HepG2 (cell line): ENCODE data around the gene SCAANT1. TPM values are rescaled to one million over a fixed set of nuclear protein-coding genes. Genes with fewer than 3 reads are reported as not detected.

Source experiments
- ATAC-seq: fragments of 200-7000 bp; cut with Tn5 transposase; 3 replicates; pipeline ENCODE4 v1.9.1; 2020; ENCODE audit warnings: mild to moderate bottlenecking, moderate library complexity
- BruUV-seq: library from RNA; stranded (reverse); fragments of 400-500 nt; replicated peaks from 2 replicates; lab custom pipeline; 2021; lab: Mats Ljungman, UMichigan
- CTCF ChIA-PET: fragments of 300-600 bp; formaldehyde crosslinking; extraction: SDS; loops from one replicate; lab custom pipeline; 2021; ENCODE audit warnings: low total read pairs, inconsistent platforms, low intra/inter-chr PET ratio; lab: Yijun Ruan, JAX
- POLR2A ChIA-PET: fragments of 350-600 bp; sonication (Branson Sonifier 250); formaldehyde crosslinking; loops from one replicate; lab custom pipeline; 2020; ENCODE audit warnings: antibody characterized with exemption, inconsistent platforms; lab: Yijun Ruan, JAX
- DNase-seq: peaks from one replicate; pipeline ENCODE4 v3.0.0-alpha.2; 2015; ENCODE audit warnings: low spot score
- FAIRE-seq: peaks from 3 replicates; lab custom pipeline; 2011; peaks lifted over from hg19 to GRCh38; lab: Jason Lieb, UNC
- H2AFZ ChIP-seq: one replicate; pipeline ENCODE4 v1.6.1; 2011; ENCODE audit warnings: low read length, inconsistent platforms
- H3K27ac ChIP-seq: fragments of 300-600 bp; 3 replicates; pipeline ENCODE4 v1.8.0; 2011; ENCODE audit warnings: mixed run types, mild to moderate bottlenecking, mixed read lengths, low read length, inconsistent platforms; ENCODE audit not compliant: insufficient read depth; ENCODE audit errors: extremely low read length
- H3K27me3 ChIP-seq, 2 experiments: fragments of 200-600 bp in 1 of 2; 2 replicates in 1 of 2; 3 replicates in 1 of 2; pipeline versions ENCODE4 v1.6.0 to v1.8.0; 2011; ENCODE audit warnings: low read length in 2 of 2, mild to moderate bottlenecking in 2 of 2, moderate library complexity in 2 of 2, inconsistent platforms in 1 of 2; ENCODE audit not compliant: insufficient read depth in 2 of 2, control insufficient read depth in 1 of 2
- H3K36me3 ChIP-seq, 2 experiments: fragments of 200-600 bp in 1 of 2; replicated peaks in 1 of 2; 2 replicates in 1 of 2; 3 replicates in 1 of 2; pipeline versions ENCODE4 v1.5.1 to v1.8.0; 2011; ENCODE audit warnings: low read length in 2 of 2, inconsistent platforms in 1 of 2; ENCODE audit not compliant: insufficient read depth in 2 of 2, control insufficient read depth in 1 of 2
- H3K4me1 ChIP-seq: 2 replicates; pipeline ENCODE4 v1.5.1; 2012; ENCODE audit warnings: low read length, inconsistent platforms; ENCODE audit not compliant: insufficient read depth
- H3K4me2 ChIP-seq: 2 replicates; pipeline ENCODE4 v1.6.0; 2011; ENCODE audit warnings: low read depth, low read length, inconsistent platforms
- H3K4me3 ChIP-seq, 3 experiments: fragments of 200-600 bp in 1 of 3; sonication (generic), shearing (Covaris generic) in 1 of 3; replicated peaks in 1 of 3; 2 replicates each; pipeline ENCODE4 v1.5.1; 2011 to 2016; ENCODE audit warnings: low read length in 3 of 3, inconsistent platforms in 2 of 3, low read depth in 2 of 3, mild to moderate bottlenecking in 2 of 3, control low read depth in 1 of 3, mixed read lengths in 1 of 3; ENCODE audit not compliant: insufficient read depth in 1 of 3
- H3K79me2 ChIP-seq: one replicate; pipeline ENCODE4 v1.6.1; 2011; ENCODE audit warnings: low read length, inconsistent platforms; ENCODE audit not compliant: insufficient read depth
- H3K9ac ChIP-seq: 2 replicates; pipeline ENCODE4 v1.6.0; 2011; ENCODE audit warnings: mild to moderate bottlenecking, low read depth, low read length, inconsistent platforms; ENCODE audit not compliant: insufficient read depth
- H3K9me3 ChIP-seq: 2 replicates; pipeline ENCODE4 v1.5.1; 2012; ENCODE audit warnings: mild to moderate bottlenecking, low read length
- H4K20me1 ChIP-seq: 2 replicates; pipeline ENCODE4 v1.6.0; 2011; ENCODE audit warnings: inconsistent platforms, mild to moderate bottlenecking, low read length, moderate library complexity; ENCODE audit not compliant: insufficient read depth
- ARNT ChIP-seq: fragments of 450-650 bp; IDR thresholded peaks from 2 replicates; pipeline ENCODE4 v1.6.1; 2017
- NFKB2 ChIP-seq: sonication (generic); formaldehyde crosslinking; IDR thresholded peaks from 2 replicates; pipeline ENCODE4 v1.4.0; 2020; ENCODE audit warnings: missing genetic modification reagents, borderline replicate concordance
- PATZ1 ChIP-seq: sonication (generic); formaldehyde crosslinking; IDR thresholded peaks from 2 replicates; pipeline ENCODE4 v1.4.0; 2020; ENCODE audit warnings: missing genetic modification reagents
- ZNF407 ChIP-seq: sonication (generic); formaldehyde crosslinking; IDR thresholded peaks from one replicate; pipeline ENCODE4 v1.5.1; 2020; ENCODE audit warnings: mild to moderate bottlenecking, missing genetic modification reagents; ENCODE audit errors: not compliant biosample characterization
- ZUFSP ChIP-seq: sonication (generic); formaldehyde crosslinking; IDR thresholded peaks from 2 replicates; pipeline ENCODE4 v1.9.0; 2021; ENCODE audit warnings: missing genetic modification reagents, mild to moderate bottlenecking, borderline replicate concordance
- WGBS: methylation state at CpG from one replicate; pipeline ENCODE4 v1.1.6; 2017; ENCODE audit warnings: low lambda C conversion rate; 5-methylcytosine and 5-hydroxymethylcytosine counted together
- in situ Hi-C: cut with HindIII; loops from 2 replicates; pipeline ENCODE4 v1.10.0; 2017; ENCODE audit warnings: low pct_unique_long_range_greater_than_20kb; ENCODE audit not compliant: extremely low pct_ligation_motif_present
- intact Hi-C: fragments of 100-400 bp; cut with micrococcal nuclease; formaldehyde crosslinking; loops from one replicate; pipeline ENCODE4 v1.10.0; 2022; ENCODE audit not compliant: unreplicated experiment
- polyA plus RNA-seq, 8 experiments: library from polyadenylated mRNA; depleted of rRNA in 3 of 8; stranded (reverse) in 7 of 8; unstranded in 1 of 8; fragments of >200 nt; fragmentation: Illumina TruSeq in 4 of 8; extraction: Trizol in 4 of 8; gene quantifications; 2 replicates each; pipeline versions ENCODE4 v1.2.1 to v1.2.3, GENCODE V29; 2011 to 2016; ENCODE audit warnings: low read depth in 4 of 8, missing spikeins in 1 of 8, mixed read lengths in 1 of 8; ENCODE audit not compliant: insufficient read depth in 1 of 8
- total RNA-seq, 5 experiments: library from RNA; depleted of rRNA; stranded (reverse); fragments of >200 nt; fragmentation: Illumina TruSeq; extraction: Trizol; gene quantifications; 2 replicates each; pipeline ENCODE4 v1.2.3, GENCODE V29; 2016; ENCODE audit warnings: low read depth in 1 of 5

Gene SCAANT1
- total and polyA plus RNA-seq, 2 of the 13 experiments (the other 11 are each of a cell fraction or from before 2014, with no cell fraction given): not detected

GRCh38 chr3:63933459-63933858 is 21.3 kb upstream of the SCAANT1 start (continued):
- TF ChIP-seq ZNF407 (no peak), ARNT (no peak)

- Histone ChIP-seq H3K27ac (no peak overlapping the region), H3K36me3 (peaks cover 0 to 10% of the 10 kb centered on the region in 2 experiments; a peak in 1 of 5 replicates), H3K4me2 (no peak overlapping the region)
- ChIA-PET POLR2A (no interaction called here), CTCF (no interaction called here)
- ATAC-seq: no peak
- TF ChIP-seq NFKB2 (no peak), ZUFSP (no peak), PATZ1 (CRISPR knock-in tag) (no peak)
- TF ChIP-seq, all 625 proteins: peak for 0
- H3K4me1 ChIP-seq: peaks cover 33% of the 10 kb centered on the region
- BruUV-seq: no TSS peak
- H3K9me3 ChIP-seq: no peaks in the 10 kb centered on the region
- H2AFZ ChIP-seq: no peak overlapping the region
- peaks cover 18% of the 10 kb centered on the region for H4K20me1 ChIP-seq
- in situ Hi-C loops (no loop called here), intact Hi-C loops (no loop called here)
- H3K79me2 ChIP-seq: peaks cover 57% of the 10 kb centered on the region
- FAIRE-seq: no peak
- DNase-seq: no peak
- H3K4me3 ChIP-seq: no peak overlapping the region
- WGBS: 84% methylated on average over 3 of the region's 3 CpGs
- no peak overlapping the region for H3K9ac ChIP-seq
- H3K27me3 ChIP-seq: no peaks in the 10 kb centered on the region
These were observed 20.5 kb upstream of the SCAANT1 start for GRCh38 chr3:63932509-63933212.
